GM18870 (cell line): ENCODE measurements around the gene GAREM2.
"Not testable (repeated sequence)": the region's sequence is repeated elsewhere in the genome, so short reads cannot be mapped to it uniquely, and the experiment has no call there.

Experiments
- ATAC-seq: cut with Tn5 transposase; IDR thresholded peaks from one replicate; pipeline ENCODE4 v1.9.1; 2021; ENCODE audit warnings: moderate library complexity; ENCODE audit not compliant: unreplicated experiment

Gene GAREM2

DNA sequence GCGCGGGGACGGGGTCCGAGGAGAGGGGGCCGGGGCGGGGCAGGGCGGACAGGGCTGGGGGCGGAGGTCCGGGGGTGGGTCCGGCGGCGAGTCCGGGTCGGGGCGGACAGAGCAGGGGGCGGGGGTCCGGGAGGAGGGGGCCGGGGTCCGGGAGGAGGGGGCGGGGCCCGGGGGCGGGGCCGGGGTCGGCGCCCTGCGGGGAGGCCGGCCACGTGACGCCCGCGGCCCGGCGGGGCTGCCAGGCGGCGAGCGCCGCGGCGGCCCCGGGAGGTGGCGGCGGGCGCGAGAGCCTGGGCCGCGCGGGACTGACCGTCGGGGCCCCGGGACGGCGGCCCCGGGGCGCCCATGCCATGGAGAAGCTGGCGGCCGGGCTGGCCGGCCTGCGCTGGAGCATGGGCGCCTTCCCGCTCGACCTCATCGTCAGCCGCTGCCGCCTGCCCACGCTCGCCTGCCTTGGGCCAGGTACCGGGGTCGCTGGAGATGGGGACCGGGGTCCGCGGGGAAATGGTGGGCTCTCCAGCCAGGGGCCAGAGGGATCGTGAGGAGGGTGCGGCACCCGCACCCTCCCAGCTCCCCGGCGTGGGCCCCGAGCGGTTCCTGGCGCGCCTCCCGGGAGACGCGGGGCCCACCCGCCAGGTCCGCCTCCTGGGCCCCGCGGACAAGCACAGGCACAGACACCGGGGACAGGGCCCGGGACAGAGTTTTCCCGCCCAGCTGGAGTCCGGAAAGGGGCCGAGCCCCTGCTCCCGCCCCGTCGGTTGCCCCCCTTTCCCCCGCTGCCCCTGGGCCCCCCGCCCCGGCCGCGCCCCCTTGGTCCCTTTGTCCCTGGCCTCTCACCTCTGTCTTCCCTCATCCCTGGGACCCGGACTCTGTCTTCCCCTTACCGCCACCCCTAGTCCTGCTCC is at the start of gene GAREM2:
GAREM2 (plus strand) TSS at position 218 of the 905 bp plus-strand sequence; CDS start at position 351, 133 bp downstream.
- no peak for ATAC-seq

DNA sequence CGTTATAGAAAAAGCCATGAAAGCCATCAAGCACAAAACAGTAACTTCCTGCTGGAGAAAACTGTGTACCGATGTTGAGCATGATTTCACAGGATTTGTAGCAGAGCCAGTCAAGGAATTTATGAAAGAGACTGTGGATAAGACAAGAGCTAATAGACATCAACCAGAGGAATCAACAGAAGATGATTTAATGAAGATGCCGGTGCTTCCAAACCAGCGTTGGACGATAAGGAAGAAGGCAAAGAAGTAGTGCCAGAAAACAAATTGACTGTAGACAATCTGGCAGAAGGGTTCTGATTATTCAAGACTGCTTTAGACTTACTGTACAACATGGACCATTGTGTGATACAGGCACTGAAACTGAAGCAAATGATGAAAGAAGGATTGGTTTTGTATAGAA is 49.5 kb upstream of the GAREM2 start:
- ATAC-seq = no peak

DNA sequence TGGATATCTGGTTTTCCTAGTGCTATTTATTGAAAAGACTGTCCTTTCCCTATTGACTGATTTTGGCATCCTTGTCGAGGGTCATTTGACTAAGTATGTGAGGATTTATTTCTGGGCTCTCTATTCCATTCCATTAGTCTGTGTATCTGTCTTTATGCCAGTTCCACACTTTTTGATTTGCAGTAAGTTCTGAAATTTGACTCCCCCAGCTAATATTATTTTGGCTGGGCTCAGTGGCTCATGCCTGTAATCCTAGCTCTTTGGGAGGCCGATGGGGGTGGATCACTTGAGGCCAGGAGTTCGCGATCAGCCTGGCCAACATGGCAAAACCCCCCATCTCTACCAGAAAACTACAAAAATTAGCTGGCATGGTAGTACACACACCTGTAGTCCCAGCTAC is 46.8 kb upstream of the GAREM2 start:
- ATAC-seq = no peak

DNA sequence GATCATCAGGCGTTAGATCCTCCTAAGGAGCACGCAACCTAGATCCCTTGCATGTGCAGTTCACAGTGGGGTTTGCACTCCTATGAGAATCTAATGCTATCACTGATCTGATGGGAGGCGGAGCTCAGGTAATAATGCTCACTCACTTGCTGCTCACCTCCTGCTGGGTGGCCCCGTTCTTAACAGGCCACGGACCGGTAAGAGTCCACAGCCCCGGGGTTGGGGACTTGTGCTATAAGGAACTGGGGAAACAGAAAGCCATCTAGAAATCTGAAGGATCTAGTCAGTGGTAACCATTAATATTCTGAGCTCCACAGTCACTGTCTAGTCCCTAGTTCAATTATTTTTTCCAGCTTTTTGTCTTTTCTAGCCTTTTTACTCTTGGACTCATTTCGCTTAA is 44.7 kb upstream of the GAREM2 start:
- no peak for ATAC-seq

DNA sequence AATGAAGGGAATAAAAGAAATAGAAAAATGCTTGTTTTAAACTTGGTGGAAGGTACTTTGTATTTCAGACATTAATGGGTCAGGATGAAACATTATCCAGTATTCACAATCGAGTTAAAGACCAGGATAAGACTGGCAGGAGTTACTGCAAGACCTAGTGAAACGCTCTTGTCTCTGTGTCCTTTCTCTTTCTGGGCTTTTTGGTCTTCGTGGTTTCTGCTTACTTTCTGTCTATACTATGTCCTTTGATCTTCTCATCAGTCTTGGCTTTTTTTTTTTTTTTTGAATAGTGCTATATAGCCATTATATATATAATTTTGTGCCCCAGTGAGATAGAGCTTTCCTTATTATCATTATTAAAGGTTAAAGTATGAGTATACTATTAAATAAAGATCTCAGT is 42.1 kb upstream of the GAREM2 start:
- no peak for ATAC-seq

DNA sequence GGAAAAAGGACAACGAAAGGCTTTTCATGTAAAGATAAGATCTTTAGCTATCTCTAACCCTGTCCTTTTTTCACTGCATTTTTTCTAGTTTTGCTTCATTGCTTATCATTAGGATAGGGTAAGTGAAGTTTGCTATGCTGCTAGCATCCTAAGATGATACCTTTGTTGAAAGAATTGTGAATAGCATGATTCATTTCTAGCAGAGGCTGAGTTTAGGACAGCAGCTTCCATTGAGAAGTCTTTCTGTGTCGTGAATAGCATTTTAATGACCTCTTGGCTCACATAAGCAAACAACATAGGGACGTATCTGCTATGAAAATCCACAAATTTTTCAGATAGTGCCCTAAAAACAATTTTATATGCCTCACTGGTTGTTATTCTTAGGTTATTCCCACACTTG is 36.4 kb upstream of the GAREM2 start:
- ATAC-seq = no peak

DNA sequence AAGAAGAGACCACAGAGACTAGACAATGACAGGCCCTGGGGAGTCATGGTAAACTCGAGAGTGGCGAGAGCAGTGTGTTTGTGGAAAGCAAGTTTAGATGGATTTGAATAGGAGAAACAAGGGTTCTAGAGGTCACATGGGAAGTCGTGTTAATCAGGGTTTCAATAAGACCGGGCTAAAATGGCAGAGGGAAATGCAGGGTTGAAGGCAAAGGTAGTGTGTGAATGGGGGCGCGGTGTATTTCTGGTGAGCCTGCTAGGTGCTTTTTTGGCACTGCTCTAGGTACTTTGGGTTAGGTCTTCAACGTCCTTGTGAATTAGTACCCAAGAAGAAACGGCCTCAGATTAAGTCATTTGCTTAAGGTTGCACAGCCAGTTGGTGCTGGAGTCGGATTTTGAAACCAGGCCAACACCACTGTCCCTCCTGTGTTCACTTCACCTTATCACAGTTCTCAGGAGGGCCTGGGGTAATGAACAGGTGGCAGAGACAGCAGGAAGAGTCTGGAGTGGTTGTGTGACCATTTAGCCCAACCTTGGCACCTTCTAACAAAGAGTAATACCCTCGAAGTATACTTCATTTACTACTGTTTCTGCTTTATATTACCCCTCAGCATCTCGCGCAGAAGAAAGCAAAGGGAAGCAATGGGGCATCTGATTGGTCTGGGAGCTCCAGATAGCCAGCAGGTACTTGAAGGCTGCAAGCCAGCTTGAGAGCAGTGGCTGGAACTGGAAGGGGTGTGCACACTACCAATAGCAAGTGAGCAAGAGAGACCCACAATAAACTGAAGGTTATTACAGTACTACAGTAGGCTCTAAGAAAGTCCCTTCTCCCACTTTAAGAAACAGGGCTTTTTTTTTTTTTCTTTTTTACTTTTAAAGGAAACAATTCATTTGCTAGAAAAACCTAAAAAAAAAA is 33.4 kb upstream of the GAREM2 start:
- ATAC-seq = no peak

DNA sequence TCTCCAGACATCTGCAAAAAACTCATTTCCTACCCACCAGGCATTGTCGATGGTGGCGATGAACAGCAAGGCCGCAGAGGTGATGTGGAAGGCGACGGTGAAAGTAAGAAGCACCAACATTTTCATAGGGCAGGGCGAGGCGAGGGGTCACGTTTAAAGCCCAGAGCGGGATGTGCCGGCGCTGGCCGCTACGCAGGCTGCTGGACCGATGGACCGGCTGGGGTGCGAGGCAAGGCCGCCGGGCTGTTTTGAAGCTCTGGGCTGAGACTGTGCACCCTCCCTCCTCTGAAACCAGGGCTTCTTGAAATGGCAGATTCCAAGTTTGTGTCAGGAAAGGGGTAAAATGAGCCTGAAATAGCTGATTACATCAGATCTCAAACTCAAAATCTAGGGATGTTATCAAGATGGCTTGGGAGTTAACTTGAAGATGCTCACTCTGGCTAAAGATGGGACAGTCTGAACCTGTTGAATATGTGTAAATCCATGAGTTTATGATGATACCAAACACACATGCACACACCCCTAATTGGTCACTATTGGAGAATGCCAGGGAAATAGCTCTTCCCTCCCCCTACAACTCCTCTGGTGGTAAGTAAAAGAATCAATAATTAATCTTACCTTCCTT is 31.6 kb upstream of the GAREM2 start:
- no peak for ATAC-seq

DNA sequence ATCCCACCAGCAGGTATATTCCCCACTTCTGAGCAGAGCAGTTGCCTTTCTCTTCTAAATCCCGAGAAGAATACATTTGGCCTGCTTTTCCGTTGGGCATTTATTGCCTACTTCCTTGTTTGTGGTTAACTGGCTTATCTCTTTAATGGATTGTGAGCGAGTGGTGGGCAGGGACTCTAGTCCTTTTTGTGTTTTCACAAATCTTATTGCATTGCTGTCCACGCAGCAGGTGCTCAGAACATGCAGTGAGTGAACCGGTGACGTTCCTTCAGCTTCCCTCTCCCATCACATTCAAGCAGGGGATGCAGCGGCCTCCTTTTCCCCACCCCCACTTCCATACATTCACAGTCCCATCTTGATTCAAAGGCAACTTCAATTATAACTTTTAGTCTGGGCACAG is 28.9 kb upstream of the GAREM2 start:
- ATAC-seq = no peak

DNA sequence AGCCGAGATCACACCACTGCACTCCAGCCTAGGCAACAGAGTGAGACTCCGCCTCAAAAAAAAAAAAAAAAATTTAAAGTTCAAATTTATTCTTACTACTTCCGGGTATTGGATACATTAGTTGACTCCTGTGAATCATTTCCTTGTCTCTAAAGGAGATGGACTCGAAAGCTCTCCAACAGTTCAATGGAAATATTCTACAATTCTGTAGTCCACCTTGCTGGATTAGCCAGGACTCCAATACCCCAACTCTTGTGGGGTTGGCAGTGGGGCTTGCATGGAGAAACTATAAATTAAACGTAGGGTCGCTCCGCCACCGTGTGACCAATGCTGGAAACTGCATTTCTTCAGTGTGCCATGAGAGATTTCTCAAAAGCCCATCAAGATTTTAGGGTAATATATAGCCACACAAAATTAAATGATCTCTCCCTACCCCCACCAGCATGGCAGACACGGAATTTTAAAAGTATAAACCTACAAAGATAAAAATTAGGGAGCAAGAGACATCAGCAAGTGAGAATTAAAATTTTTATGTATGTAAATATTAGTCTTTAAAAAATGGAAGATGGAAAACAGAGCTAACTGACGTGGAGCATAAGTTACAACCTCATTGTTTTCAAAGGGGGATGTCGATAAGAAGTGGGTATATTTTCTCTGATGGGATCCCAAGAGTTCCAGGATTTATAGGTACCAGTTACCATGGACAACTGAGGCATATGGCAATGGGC is 27.8 kb upstream of the GAREM2 start:
- no peak for ATAC-seq

DNA sequence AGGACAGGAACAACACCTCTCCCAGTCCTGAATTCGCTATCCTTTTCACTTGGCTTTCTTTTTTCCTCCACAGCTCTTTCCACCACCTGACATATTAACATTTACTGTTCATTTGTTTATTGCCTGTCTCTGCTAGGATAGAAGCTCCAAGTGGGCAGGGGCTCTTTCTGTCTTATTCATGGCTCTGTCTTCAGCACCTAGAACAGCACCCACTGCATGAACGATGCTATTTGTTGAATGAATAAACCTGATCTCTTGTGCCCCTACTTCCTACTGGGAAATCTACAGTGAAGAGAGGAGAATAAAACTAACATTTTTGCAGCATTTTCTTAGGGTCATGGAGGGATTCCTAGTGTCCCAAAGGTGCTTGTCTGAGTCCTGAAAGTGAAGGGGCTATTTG is 24.4 kb upstream of the GAREM2 start:
- ATAC-seq = no peak

DNA sequence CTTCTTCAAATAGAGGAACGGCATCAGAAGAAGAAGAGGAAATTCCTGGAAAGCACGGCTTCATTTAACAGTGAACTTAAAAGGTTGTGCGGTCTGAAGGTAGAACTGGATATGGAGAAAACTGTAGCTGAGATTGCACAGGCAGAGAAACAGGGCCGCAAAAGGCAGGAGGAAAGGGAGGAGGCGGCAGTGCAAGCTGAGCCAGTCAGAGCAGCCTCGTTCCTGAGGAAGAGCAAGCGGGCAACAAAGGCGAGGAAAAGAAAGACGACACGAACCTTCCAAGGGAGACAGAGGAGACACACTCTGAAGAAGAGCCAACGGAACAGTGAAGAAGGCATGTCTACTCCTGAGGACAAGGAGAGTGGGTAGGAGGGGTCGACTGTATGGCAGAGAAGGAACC is 22.6 kb upstream of the GAREM2 start:
- ATAC-seq = no peak

DNA sequence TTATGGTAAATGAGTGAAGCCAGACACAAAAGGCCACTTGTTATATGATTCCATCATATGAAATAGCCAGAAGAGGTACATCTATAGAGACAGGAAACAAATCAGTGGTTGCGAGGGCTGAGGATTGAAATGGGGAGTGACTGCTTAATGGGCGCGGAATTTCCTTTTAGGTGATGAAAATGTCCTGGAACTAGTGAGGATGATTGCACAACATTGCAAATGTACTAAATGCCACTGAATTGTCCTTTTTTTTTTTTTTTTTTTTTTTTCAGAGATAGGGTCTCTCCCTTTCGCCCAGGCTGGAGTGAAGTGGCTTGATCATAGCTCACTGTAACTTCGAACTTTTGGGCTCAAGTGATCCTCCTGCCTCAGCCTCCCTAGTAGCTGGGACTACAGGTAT is 15.3 kb upstream of the GAREM2 start:
- no peak for ATAC-seq

DNA sequence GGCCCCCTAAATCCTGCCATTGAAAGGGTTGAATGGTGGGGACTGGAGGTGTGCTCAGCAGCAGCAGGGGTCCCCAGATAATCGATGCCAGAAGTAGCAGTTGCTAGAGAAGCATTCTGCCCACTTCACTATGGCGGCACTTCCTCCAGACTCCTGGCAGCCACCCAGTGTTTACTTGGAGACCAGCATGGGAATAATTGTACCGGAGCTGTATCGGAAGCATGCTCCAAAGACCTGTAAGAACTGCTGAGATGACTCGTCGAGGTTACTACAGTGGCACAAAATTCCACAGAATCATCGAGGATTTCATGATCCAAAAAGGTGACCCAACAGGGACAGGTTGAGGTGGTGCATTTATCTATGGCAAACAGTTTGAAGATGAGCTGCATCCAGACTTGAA is 11.0 kb upstream of the GAREM2 start:
- ATAC-seq = no peak

DNA sequence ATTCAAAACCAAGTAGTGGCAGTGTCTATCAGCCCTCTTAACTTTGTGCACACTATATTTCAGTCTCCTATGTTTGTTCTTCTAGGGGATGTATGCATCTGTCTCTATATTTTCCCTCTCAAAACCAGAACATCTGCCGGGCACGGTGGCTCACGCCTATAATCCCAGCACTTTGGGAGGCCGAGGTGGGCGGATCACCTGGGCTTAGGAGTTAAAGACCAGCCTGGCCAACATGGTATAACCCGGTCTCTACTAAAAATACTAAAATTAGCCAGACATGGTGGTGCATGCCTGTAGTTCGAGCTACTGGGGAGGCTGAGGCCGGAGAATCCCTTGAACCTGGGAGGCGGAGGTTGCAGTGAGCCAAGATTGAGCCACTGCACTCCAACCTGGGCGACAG is 9.9 kb upstream of the GAREM2 start:
- no peak for ATAC-seq

DNA sequence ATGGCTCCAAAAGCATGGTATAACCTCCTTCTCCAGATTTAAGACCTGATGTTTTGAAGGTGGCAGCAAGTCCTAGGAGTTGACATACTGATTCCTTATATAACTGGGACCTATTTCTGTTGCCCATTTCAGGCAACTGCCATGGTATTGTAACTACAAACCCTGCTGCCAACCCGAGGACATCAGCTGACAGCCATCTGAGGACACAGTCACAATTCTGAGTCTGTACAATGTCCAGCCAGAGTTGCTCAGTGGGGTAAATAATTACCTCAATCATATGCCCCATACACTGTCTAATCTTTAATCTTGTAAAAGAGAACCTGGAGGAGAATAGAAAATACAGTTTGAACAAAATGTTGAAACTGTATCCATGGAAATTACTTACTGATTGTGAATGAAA is 8.7 kb upstream of the GAREM2 start:
- ATAC-seq = no peak

DNA sequence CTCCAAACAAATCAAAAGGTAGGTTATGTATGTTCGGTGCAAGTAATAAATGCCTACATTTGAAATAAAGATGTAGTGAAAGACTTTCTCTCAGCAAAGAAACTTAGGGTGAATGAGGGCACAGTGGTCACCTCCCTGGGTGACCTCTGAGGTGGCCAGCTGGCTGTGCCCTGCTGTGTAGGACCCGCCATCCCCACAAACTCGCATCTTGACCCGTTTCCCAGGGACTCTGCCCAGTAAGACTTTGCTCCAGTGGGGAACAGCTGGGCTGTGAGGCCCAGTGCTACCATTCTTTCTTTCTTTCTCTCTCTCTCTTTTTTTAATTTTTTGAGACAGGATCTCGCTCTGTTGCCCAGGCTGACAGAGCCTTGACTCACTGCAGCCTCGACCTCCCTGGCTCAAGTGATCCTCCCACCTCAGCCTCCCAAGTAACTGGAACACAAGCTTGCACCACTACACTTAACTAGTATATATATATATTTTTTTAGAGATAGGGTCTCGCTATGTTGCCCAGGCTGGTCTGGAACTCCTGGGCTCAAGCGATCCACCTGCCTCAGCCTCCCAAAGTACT is 8.2 kb upstream of the GAREM2 start:
- ATAC-seq = no peak

DNA sequence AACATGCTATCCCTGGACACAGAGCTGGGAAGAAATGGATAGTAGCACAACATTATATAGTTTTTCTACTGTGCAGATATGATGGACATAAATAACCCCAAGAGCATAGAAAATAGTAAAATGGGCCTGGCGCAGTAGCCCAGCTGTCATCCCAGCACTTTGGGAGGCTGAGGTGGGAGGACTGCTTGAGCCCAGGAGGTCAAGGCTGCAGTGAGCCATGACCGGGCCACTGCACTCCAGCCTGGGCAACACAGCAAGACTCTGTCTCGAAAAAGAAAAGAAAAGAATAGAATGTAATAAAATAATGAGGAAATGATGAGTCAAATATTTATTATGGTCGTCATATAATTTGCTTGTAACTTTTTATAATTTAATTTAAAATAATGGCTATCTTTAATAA is 7.5 kb upstream of the GAREM2 start:
- ATAC-seq = no peak

DNA sequence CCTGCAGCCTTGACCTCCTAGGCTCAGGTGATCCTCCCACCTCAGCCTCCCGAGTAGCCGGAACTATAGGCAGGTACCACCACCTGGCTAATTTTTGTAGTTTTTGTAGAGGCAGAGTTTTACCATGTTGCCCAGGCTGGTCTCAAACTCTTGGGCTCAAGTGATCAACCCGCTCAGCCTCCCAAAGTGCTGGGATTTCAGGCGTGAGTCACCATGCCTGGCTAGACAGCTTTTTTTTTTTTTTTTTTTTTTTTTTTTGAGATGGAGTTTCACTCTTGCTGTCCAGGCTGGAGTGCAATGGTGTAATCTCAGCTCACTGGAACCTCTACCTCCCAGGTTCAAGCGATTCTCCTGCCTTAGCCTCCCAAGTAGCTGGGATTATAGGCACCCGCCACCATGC is 6.3 kb upstream of the GAREM2 start:
- ATAC-seq = not testable (repeated sequence)

DNA sequence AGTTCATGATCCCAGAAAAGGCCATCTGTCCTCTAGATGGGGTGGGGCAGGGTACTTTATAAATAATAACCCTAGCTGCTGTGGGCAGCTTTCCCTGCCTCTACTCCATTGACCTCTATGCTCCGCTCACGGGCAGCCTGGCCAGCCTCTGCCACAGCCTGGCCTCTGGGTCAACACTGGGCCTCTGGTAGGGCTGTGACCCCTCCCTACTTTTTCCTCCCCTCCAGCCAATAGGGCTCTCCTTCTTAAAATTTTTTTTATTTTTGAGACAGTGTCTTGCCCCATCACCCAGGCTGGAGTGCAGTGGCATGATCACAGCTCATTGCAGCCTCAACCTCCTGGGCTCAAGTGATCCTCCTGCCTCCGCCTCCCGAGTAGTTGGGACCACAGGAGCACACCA is 4.1 kb upstream of the GAREM2 start:
- no peak for ATAC-seq
